T-helper 9 cell (primary cell): ENCODE data around the gene ANGPTL4.
"Not testable (repeated sequence)": the region's sequence is repeated elsewhere in the genome, so short reads cannot be mapped to it uniquely, and the experiment has no call there.

ENCODE experiments used
- DNase-seq: peaks from one replicate; pipeline ENCODE4 v3.0.0-alpha.2; 2020

ANGPTL4 gene

GRCh38 chr19:8366121-8366581, 2.2 kb downstream of the ANGPTL4 start:
- no peak for DNase-seq

GRCh38 chr19:8366961-8367326, 3.0 kb downstream of the ANGPTL4 start:
- no peak for DNase-seq

DNA sequence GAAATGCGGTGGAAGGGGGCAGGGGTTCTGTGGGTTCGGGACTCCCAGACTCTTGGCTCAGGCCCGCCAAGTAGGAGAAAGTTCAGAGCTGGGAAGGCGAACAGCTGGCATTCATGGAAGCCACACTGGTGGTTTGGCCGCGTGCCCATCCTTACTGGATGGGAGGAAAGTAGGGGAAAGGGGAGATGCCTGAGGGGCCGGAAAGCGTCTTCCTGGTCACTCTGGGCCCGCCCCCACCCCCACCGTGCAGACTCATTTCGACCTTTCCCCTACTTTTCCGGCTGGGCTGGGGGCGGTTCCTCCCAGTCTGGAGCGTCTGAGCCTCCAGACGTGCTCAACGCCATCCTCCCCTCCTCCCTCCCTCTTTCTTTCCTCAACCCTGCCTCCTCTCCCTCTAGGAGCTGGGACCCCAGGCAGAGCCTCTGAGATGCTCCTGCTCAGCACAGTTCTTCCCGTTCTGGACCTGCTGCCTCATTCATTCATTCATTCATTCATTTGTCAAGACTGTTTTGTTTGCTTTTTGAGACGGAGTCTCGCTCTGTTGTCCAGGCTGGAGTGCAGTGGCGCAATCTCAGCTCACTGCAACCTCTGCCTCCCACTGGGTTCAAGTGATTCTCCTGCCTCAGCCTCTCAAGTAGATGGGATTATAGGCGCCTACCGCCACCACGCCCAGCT, 3.5 kb downstream of the ANGPTL4 start:
- no peak for DNase-seq

- no peak for DNase-seq
Observed at GRCh38 chr19:8370176-8371010, 6.4 kb downstream of the ANGPTL4 start.

GRCh38 chr19:8371011-8371804, 7.3 kb downstream of the ANGPTL4 start:
- no peak for DNase-seq

- DNase-seq: no peak
Observed at GRCh38 chr19:8373867-8374813, 10.2 kb downstream of the ANGPTL4 start.

- not testable (repeated sequence) for DNase-seq
Observed at GRCh38 chr19:8375766-8376165, 11.8 kb downstream of the ANGPTL4 start.

GRCh38 chr19:8376373-8376974, 12.5 kb downstream of the ANGPTL4 start:
- not testable (repeated sequence) for DNase-seq

DNA sequence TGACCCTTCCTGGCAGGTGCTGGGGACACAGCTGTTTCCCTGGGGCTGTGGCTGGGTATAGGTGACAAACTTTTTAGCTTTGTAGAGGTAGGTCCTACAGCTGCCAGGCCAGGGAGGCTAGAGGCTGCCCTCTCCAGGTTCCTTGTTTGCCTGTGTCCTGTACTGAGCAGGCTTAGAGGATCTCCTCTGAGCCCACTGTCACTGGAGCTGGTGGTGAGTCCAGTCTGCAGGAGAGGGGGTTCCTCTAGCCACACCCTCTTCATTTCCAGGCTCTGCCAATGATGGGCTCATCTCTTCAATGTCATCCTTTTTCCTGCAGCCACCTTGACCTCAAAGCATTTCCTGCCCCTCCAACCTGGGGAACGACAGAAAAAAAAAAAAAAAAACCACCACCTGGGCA, 13.6 kb downstream of the ANGPTL4 start:
- no peak for DNase-seq

- not testable (repeated sequence) for DNase-seq
Observed at GRCh38 chr19:8379156-8379891, 15.4 kb downstream of the ANGPTL4 start.

GRCh38 chr19:8384569-8384968, 20.6 kb downstream of the ANGPTL4 start:
- DNase-seq: not testable (repeated sequence)

DNA sequence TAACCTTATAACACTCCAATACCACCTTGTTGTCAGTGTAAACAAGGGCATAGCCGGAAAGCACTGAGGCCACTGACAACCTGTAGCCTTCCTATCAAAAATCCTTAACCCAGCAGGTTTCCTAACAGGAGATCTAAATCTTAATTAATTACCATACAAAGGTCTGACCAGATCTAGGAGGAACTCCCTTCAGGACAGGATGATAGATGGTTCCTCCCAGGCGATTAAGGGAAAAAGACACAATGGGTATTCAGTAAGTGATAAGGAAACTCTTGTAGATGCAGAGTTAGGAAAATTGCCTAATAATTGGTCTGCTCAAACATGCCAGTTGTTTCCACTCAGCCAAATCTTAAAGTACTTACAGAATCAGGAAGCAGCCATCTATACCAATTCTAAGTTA, 21.1 kb downstream of the ANGPTL4 start:
- not testable (repeated sequence) for DNase-seq

- DNase-seq: not testable (repeated sequence)
Observed at GRCh38 chr19:8385566-8385965, 21.6 kb downstream of the ANGPTL4 start.

DNA sequence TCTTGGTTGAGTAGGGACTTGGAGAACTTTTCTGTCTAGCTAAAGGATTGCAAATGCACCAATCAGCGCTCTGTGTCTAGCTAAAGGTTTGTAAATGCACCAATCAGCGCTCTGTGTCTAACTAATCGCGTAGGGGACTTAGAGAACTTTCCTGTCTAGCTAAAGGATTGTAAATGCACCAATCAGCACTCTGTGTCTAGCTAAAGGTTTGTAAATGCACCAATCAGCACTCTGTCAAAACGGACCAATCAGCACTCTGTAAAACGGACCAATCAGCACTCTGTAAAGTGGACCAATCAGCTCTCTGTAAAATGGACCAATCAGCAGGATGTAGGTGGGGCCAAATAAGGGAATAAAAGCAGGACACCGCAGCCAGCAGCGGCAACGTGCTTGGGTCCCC, 22.5 kb downstream of the ANGPTL4 start:
- not testable (repeated sequence) for DNase-seq

- DNase-seq: no peak
Observed at GRCh38 chr19:8386990-8387389, 23.0 kb downstream of the ANGPTL4 start.

DNA sequence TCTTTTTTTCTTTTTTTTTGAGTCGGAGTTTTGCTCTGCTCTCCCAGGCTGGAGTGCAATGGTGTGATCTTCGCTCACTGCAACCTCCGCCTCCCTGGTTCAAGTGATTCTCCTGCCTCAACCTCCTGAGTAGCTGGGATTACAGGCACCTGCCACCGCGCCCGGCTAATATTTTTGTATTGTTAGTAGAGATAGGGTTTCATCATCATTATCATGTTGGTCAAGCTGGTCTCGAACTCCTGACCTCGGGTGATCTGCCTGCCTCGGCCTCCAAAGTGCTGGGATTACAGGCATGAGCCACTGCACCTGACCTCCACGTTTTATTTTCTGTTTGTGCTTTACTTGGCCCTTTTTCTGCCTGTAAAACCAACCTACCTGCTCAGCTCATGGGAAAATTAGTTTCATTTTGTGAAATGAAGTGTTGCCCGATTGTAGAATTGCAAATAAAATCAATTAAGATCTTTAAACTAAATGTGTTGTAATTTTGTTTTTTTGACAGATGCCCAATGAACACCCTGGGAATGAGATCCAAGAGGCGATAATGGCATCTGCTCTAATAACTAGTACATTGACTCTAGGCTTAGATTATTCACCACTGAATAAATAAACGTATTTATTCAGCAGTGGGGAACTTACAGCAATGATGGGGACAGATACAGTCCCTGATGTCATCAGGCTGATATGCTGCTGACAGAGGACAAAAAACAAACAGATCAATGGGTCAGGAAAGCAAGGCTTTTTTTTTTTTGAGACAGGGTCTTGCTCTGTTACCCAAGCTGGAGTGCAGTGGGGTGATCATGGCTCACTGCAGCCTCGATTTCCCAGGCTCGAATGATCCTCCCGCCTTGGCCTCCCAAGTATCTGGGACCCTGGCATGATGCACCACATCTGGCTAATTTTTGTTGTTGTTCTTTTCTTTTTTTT, 24.0 kb downstream of the ANGPTL4 start:
- DNase-seq: no peak

GRCh38 chr19:8388612-8388958, 24.6 kb downstream of the ANGPTL4 start:
- DNase-seq: no peak

GRCh38 chr19:8389891-8390616, 26.1 kb downstream of the ANGPTL4 start, which contains the start of gene RAB11B:
Gene RAB11B, plus strand, starts transcription at chr19:8390360. Its CDS starts 57 bp downstream, at chr19:8390417.
- DNase-seq: peak; percentile 93

DNA sequence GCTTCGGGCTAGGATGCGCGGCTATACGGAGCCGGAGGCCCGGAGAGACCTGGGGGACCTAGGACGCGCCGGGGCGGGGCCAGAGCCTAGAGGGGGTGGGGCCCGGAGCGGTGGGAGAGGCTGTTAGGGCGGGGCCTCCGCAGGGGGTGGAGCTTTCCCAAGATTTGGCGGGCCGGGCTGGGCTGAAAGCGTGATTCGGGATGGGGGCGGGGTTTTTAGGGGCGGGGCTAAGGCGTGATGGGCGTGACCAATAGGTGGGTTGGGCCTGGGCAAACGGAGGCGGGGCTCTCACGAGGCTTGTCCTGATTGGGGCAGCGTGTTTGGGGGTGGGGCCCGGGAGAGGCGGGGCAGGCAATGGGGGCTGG, 26.6 kb downstream of the ANGPTL4 start:
- DNase-seq: peak; percentile 93
